GM23338 (cell line): Measurements from ENCODE around the gene HK1. TPM values are rescaled to one million over a fixed set of nuclear protein-coding genes. Genes with fewer than 3 reads are reported as not detected.

ENCODE experiments used
- ATAC-seq: fragments of 200-7000 bp; cut with Tn5 transposase; 3 replicates; pipeline ENCODE4 v1.9.1; 2020
- DNase-seq: peaks from one replicate; pipeline ENCODE4 v3.0.0-alpha.2; 2015; ENCODE audit warnings: low spot score
- H2AFZ ChIP-seq: fragments of 200-600 bp; sonication (generic); 2 replicates; pipeline ENCODE4 v1.8.0; 2016; ENCODE audit warnings: antibody characterized with exemption, mild to moderate bottlenecking, moderate library complexity
- H3F3A ChIP-seq: fragments of 200-600 bp; sonication (generic); replicated peaks from 2 replicates; pipeline ENCODE4 v1.8.0; 2017; ENCODE audit warnings: antibody characterized with exemption, mixed run types, low read depth
- H3K27ac ChIP-seq: fragments of 200-600 bp; sonication (generic); 2 replicates; pipeline ENCODE4 v1.6.1; 2016; ENCODE audit warnings: low read depth
- H3K27me3 ChIP-seq: fragments of 200-600 bp; sonication (generic); 2 replicates; pipeline ENCODE4 v1.8.0; 2016; ENCODE audit warnings: mild to moderate bottlenecking, mixed run types, moderate library complexity; ENCODE audit not compliant: insufficient read depth
- H3K36me3 ChIP-seq: fragments of 200-600 bp; sonication (generic); 2 replicates; pipeline ENCODE4 v1.8.0; 2016; ENCODE audit warnings: mild to moderate bottlenecking; ENCODE audit not compliant: insufficient read depth
- H3K4me1 ChIP-seq: fragments of 200-600 bp; sonication (generic); 2 replicates; pipeline ENCODE4 v1.8.0; 2016; ENCODE audit warnings: mild to moderate bottlenecking, moderate library complexity; ENCODE audit not compliant: insufficient read depth
- H3K4me2 ChIP-seq: fragments of 200-600 bp; sonication (generic); 2 replicates; pipeline ENCODE4 v1.7.1; 2017; ENCODE audit warnings: mixed run types
- H3K4me3 ChIP-seq: fragments of 200-600 bp; sonication (generic); 2 replicates; pipeline ENCODE4 v1.6.1; 2016; ENCODE audit warnings: mixed run types
- H3K79me2 ChIP-seq: fragments of 200-600 bp; sonication (generic); replicated peaks from 2 replicates; pipeline ENCODE4 v1.8.0; 2017; ENCODE audit warnings: mild to moderate bottlenecking; ENCODE audit not compliant: insufficient read depth
- H3K9me2 ChIP-seq: fragments of 200-600 bp; sonication (generic); 2 replicates; pipeline ENCODE4 v1.8.0; 2017; ENCODE audit not compliant: insufficient read depth
- H4K20me1 ChIP-seq: fragments of 200-600 bp; sonication (generic); replicated peaks from 2 replicates; pipeline ENCODE4 v1.8.0; 2017; ENCODE audit warnings: mild to moderate bottlenecking; ENCODE audit not compliant: insufficient read depth
- H3K27ac Mint-ChIP-seq: 2 replicates; pipeline ENCODE4 v1.8.0; 2020; ENCODE audit warnings: inconsistent platforms, mild to moderate bottlenecking, moderate library complexity, mixed read lengths
- H3K27me3 Mint-ChIP-seq: 3 replicates; pipeline ENCODE4 v1.8.0; 2022; ENCODE audit warnings: low read depth, mild to moderate bottlenecking, moderate library complexity, mixed read lengths, inconsistent platforms; ENCODE audit not compliant: insufficient read depth, poor library complexity
- H3K36me3 Mint-ChIP-seq: 3 replicates; pipeline ENCODE4 v1.8.0; 2021; ENCODE audit warnings: low read depth, mild to moderate bottlenecking, inconsistent platforms, moderate library complexity, mixed read lengths
- H3K4me1 Mint-ChIP-seq: 3 replicates; pipeline ENCODE4 v1.8.0; 2020; ENCODE audit warnings: mild to moderate bottlenecking, inconsistent platforms, mixed read lengths
- H3K4me3 Mint-ChIP-seq: 3 replicates; pipeline ENCODE4 v1.8.0; 2021; ENCODE audit warnings: moderate library complexity, mild to moderate bottlenecking, inconsistent platforms, mixed read lengths
- H3K9me3 Mint-ChIP-seq: 3 replicates; pipeline ENCODE4 v1.8.0; 2020; ENCODE audit warnings: moderate library complexity, mild to moderate bottlenecking, inconsistent platforms, mixed read lengths
- EZH2phosphoT487 ChIP-seq: fragments of 200-600 bp; sonication (generic); IDR thresholded peaks from one replicate; pipeline ENCODE4 v1.8.1; 2018; ENCODE audit warnings: antibody characterized with exemption; ENCODE audit not compliant: unreplicated experiment
- ZNF114 ChIP-seq: fragments of 250-450 bp; sonication (Bioruptor Pico); IDR thresholded peaks from 2 replicates; pipeline ENCODE4 v1.5.0; 2020; ENCODE audit warnings: mild to moderate bottlenecking, moderate library complexity
- ZNF331 ChIP-seq: fragments of 250-450 bp; sonication (Bioruptor Pico); IDR thresholded peaks from 2 replicates; pipeline ENCODE4 v1.5.0; 2020; ENCODE audit warnings: low read depth, mild to moderate bottlenecking, moderate library complexity
- polyA plus RNA-seq: library from polyadenylated mRNA; unstranded; fragments of >200 nt; fragmentation: Nextera tagmentation; extraction: Ambion mirVana; gene quantifications from 2 replicates; pipeline ENCODE4 v1.2.1, GENCODE V29; 2016
- total RNA-seq: library from RNA; depleted of rRNA; stranded (reverse); fragments of >200 nt; shearing (Covaris generic); gene quantifications from 2 replicates; pipeline ENCODE4 v1.2.3, GENCODE V29; 2014
- TF ChIP-seq, protein P1 (sequence below): IDR thresholded peaks from one replicate; pipeline ENCODE4 v1.6.1; 2018; ENCODE audit warnings: antibody characterized with exemption; ENCODE audit not compliant: unreplicated experiment
- TF ChIP-seq, protein P2 (sequence below): IDR thresholded peaks from 2 replicates; pipeline ENCODE4 v1.6.1; 2016; ENCODE audit warnings: antibody characterized with exemption
- TF ChIP-seq, protein P3 (sequence below), 2 experiments: fragments of 200-600 bp in 1 of 2; sonication (generic) in 1 of 2; conservative IDR thresholded peaks; 2 replicates each; pipeline versions ENCODE4 v1.5.1 to v1.6.1; 2016 to 2017; ENCODE audit warnings: antibody characterized with exemption in 2 of 2, low read depth in 2 of 2, mild to moderate bottlenecking in 2 of 2, moderate library complexity in 1 of 2

HK1 gene
- total and polyA plus RNA-seq, 2 experiments from 2014 or later = 76.6 to 229 TPM

DNA sequence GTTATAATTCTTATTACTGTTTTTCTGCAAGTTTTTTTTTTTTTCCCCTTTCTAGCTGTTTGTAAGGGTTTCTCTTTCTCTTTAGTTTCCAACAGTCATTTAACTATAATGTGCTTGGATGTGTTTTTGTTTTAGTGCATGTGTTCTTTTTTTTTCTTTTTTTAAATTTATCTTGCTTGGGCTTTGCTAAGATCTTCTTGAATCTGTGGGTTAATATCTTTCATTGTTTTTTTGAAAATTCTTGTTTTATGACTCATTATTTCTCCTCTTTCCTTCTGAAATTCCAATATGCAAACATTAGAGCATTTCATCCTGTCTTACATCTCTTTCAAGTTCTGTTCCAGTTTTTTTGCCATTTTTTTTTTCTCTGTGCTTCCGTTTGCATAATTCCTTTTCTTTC lies 5.7 kb upstream of the HK1 start:
- Histone ChIP-seq H3F3A (no peaks in the 10 kb centered on the region), H3K27ac (no peak overlapping the region), H3K4me1 (no peaks in the 10 kb centered on the region), H3K9me2 (no peaks in the 10 kb centered on the region), H3K36me3 (no peaks in the 10 kb centered on the region), H4K20me1 (no peaks in the 10 kb centered on the region), H3K4me3 (no peak overlapping the region), H2AFZ (no peak overlapping the region), H3K79me2 (no peaks in the 10 kb centered on the region), H3K4me2 (no peak overlapping the region), H3K27me3 (no peaks in the 10 kb centered on the region)
- Mint-ChIP-seq H3K27me3 (no peaks in the 10 kb centered on the region), H3K36me3 (no peaks in the 10 kb centered on the region), H3K4me1 (no peaks in the 10 kb centered on the region), H3K9me3 (no peaks in the 10 kb centered on the region), H3K27ac (no peak overlapping the region), H3K4me3 (no peak overlapping the region)
- ATAC-seq (no peak), DNase-seq (no peak)
- TF ChIP-seq, protein P1, sequence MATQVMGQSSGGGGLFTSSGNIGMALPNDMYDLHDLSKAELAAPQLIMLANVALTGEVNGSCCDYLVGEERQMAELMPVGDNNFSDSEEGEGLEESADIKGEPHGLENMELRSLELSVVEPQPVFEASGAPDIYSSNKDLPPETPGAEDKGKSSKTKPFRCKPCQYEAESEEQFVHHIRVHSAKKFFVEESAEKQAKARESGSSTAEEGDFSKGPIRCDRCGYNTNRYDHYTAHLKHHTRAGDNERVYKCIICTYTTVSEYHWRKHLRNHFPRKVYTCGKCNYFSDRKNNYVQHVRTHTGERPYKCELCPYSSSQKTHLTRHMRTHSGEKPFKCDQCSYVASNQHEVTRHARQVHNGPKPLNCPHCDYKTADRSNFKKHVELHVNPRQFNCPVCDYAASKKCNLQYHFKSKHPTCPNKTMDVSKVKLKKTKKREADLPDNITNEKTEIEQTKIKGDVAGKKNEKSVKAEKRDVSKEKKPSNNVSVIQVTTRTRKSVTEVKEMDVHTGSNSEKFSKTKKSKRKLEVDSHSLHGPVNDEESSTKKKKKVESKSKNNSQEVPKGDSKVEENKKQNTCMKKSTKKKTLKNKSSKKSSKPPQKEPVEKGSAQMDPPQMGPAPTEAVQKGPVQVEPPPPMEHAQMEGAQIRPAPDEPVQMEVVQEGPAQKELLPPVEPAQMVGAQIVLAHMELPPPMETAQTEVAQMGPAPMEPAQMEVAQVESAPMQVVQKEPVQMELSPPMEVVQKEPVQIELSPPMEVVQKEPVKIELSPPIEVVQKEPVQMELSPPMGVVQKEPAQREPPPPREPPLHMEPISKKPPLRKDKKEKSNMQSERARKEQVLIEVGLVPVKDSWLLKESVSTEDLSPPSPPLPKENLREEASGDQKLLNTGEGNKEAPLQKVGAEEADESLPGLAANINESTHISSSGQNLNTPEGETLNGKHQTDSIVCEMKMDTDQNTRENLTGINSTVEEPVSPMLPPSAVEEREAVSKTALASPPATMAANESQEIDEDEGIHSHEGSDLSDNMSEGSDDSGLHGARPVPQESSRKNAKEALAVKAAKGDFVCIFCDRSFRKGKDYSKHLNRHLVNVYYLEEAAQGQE = no peak
- TF ChIP-seq ZNF114 (no peak), ZNF331 (CRISPR knock-in tag) (no peak)

DNA sequence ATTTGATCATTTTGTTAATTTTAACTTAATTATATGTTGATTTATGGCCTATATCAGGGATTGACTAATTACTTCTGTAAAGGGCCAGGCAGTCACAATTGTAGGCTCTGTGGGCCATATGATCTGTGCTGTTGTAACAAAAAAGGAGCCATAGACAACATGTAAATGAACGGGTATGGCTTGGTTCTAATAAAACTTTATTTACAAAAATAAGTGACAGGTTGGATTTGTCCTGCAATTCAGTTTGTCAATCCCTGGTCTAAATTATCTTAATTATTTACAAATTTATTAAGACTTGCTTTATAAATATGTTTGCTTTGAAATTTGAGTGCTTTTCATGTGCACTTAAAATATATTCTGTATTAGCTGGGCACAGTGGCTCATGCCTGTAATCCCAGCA lies 2.9 kb upstream of the HK1 start:
- no peaks in the 10 kb centered on the region for H3K36me3 ChIP-seq
- Mint-ChIP-seq H3K27ac (no peak overlapping the region), H3K36me3 (no peaks in the 10 kb centered on the region), H3K27me3 (no peaks in the 10 kb centered on the region), H3K4me3 (no peak overlapping the region), H3K9me3 (no peaks in the 10 kb centered on the region), H3K4me1 (peaks cover 9% of the 10 kb centered on the region)
- no peak for ATAC-seq
- H3K4me2 ChIP-seq = no peak overlapping the region
- DNase-seq = no peak
- no peak overlapping the region for H3K27ac ChIP-seq
- H3K27me3 ChIP-seq = no peaks in the 10 kb centered on the region
- no peaks in the 10 kb centered on the region for H3F3A ChIP-seq
- no peak overlapping the region for H3K4me3 ChIP-seq
- no peaks in the 10 kb centered on the region for H4K20me1 ChIP-seq
- H3K9me2 ChIP-seq = peaks cover 15% of the 10 kb centered on the region
- H2AFZ ChIP-seq = no peak overlapping the region
- H3K79me2 ChIP-seq = no peaks in the 10 kb centered on the region
- H3K4me1 ChIP-seq = peaks cover 10% of the 10 kb centered on the region
- no peak for TF ChIP-seq EZH2phosphoT487
- TF ChIP-seq, protein P2, sequence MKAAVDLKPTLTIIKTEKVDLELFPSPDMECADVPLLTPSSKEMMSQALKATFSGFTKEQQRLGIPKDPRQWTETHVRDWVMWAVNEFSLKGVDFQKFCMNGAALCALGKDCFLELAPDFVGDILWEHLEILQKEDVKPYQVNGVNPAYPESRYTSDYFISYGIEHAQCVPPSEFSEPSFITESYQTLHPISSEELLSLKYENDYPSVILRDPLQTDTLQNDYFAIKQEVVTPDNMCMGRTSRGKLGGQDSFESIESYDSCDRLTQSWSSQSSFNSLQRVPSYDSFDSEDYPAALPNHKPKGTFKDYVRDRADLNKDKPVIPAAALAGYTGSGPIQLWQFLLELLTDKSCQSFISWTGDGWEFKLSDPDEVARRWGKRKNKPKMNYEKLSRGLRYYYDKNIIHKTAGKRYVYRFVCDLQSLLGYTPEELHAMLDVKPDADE = no peak
- TF ChIP-seq, protein P1 = no peak
- TF ChIP-seq, protein P3, sequence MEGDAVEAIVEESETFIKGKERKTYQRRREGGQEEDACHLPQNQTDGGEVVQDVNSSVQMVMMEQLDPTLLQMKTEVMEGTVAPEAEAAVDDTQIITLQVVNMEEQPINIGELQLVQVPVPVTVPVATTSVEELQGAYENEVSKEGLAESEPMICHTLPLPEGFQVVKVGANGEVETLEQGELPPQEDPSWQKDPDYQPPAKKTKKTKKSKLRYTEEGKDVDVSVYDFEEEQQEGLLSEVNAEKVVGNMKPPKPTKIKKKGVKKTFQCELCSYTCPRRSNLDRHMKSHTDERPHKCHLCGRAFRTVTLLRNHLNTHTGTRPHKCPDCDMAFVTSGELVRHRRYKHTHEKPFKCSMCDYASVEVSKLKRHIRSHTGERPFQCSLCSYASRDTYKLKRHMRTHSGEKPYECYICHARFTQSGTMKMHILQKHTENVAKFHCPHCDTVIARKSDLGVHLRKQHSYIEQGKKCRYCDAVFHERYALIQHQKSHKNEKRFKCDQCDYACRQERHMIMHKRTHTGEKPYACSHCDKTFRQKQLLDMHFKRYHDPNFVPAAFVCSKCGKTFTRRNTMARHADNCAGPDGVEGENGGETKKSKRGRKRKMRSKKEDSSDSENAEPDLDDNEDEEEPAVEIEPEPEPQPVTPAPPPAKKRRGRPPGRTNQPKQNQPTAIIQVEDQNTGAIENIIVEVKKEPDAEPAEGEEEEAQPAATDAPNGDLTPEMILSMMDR (conservative IDR thresholded peaks at IDR 0.05; ENCODE audit: low read depth in 2 of 2) = no peak
